C4-2B (cell line): ENCODE measurements around the gene NTMT1.
"Not testable (repeated sequence)": the region's sequence is repeated elsewhere in the genome, so short reads cannot be mapped to it uniquely, and the experiment has no call there.

Source experiments
- H3K27ac ChIP-seq: fragments of 450-650 bp; 2 replicates; pipeline ENCODE4 v1.5.1; 2017
- ZFX ChIP-seq: fragments of 450-650 bp; IDR thresholded peaks from 2 replicates; pipeline ENCODE4 v1.6.1; 2017
- TF ChIP-seq, protein P1 (sequence below): fragments of 450-650 bp; conservative IDR thresholded peaks from 2 replicates; pipeline ENCODE4 v1.5.1; 2017; ENCODE audit warnings: mild to moderate bottlenecking

The NTMT1 gene

GRCh38 chr9:129653823-129654553 lies 28.0 kb downstream of the NTMT1 start:
- H3K27ac ChIP-seq, result no peak overlapping the region
- no peak for TF ChIP-seq ZFX
- TF ChIP-seq, protein P1, sequence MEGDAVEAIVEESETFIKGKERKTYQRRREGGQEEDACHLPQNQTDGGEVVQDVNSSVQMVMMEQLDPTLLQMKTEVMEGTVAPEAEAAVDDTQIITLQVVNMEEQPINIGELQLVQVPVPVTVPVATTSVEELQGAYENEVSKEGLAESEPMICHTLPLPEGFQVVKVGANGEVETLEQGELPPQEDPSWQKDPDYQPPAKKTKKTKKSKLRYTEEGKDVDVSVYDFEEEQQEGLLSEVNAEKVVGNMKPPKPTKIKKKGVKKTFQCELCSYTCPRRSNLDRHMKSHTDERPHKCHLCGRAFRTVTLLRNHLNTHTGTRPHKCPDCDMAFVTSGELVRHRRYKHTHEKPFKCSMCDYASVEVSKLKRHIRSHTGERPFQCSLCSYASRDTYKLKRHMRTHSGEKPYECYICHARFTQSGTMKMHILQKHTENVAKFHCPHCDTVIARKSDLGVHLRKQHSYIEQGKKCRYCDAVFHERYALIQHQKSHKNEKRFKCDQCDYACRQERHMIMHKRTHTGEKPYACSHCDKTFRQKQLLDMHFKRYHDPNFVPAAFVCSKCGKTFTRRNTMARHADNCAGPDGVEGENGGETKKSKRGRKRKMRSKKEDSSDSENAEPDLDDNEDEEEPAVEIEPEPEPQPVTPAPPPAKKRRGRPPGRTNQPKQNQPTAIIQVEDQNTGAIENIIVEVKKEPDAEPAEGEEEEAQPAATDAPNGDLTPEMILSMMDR, result no peak

DNA sequence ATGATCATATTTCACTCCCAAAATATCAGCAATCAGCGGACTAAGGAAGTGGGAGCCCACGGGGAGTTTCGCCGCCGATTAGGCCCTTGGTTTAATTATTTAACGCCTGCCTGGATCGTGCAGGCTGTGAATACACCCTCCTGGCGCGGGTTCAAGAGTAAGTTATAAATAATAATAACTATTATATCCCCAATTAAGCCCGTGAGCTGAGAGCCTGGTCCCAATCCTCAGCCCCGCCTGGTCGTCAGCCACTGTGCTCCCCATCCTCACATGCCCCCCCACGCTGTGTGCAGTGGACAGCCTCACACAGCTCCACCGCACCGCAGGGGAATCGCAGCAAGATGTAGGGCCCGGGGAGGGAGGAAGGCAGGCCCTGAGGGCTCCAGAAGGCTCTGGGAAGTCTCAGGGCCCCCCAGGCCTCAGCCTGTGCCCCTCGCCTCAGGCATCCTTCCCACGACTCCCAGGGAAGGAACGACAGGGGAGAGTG lies 28.6 kb downstream of the NTMT1 start:
- TF ChIP-seq, protein P1, result no peak
- TF ChIP-seq ZFX, result no peak
- no peak overlapping the region for H3K27ac ChIP-seq

- H3K27ac ChIP-seq, result no peak overlapping the region
- TF ChIP-seq, protein P1, result no peak
- no peak for TF ChIP-seq ZFX
Observed at GRCh38 chr9:129655154-129655553, 29.2 kb downstream of the NTMT1 start.

- H3K27ac ChIP-seq, result no peak overlapping the region
- TF ChIP-seq ZFX, result no peak
- TF ChIP-seq, protein P1, result no peak
Observed at GRCh38 chr9:129655696-129656095, 29.7 kb downstream of the NTMT1 start.

- TF ChIP-seq ZFX, result no peak
- TF ChIP-seq, protein P1, result no peak
- H3K27ac ChIP-seq, result no peak overlapping the region
Observed at GRCh38 chr9:129656795-129657390, 30.9 kb downstream of the NTMT1 start.

GRCh38 chr9:129661029-129661428 lies 35.1 kb downstream of the NTMT1 start:
- no peak for TF ChIP-seq ZFX
- TF ChIP-seq, protein P1, result no peak
- no peak overlapping the region for H3K27ac ChIP-seq

GRCh38 chr9:129662239-129662638 lies 36.3 kb downstream of the NTMT1 start:
- H3K27ac ChIP-seq, result not testable (repeated sequence)
